Measurements from ENCODE around the gene RAB44.

GRCh38 chr6:36692220-36692619 lies 5.4 kb upstream of the RAB44 start:
- TF ChIP-seq SIN3A (IDR thresholded peaks at IDR 0.05; ENCODE audit: low read depth) (no peak), CTCF (IDR thresholded peaks at IDR 0.05 in 2 of 3, conservative IDR thresholded peaks at IDR 0.05 in 1 of 3; ENCODE audit: borderline replicate concordance in 1 of 3, insufficient read depth in 1 of 3, low read depth in 2 of 3, low read length in 2 of 3) (no peak), POLR2AphosphoS5 (IDR thresholded peaks at IDR 0.05; ENCODE audit: low read depth, low read length) (no peak), EZH2 (IDR thresholded peaks at IDR 0.05) (no peak), REST (IDR thresholded peaks at IDR 0.05; ENCODE audit: low read depth) (no peak), EZH2phosphoT487 (IDR thresholded peaks at IDR 0.05; ENCODE audit: borderline replicate concordance) (no peak), POLR2A (IDR thresholded peaks at IDR 0.05; ENCODE audit: borderline replicate concordance, extremely low read depth, insufficient read depth, insufficient read length) (no peak), ZNF274 (IDR thresholded peaks at IDR 0.05; ENCODE audit: low read depth, low read length) (no peak), JUND (IDR thresholded peaks at IDR 0.05) (no peak)

Data from HCT116 (cell line).